NCI-H526 (cell line): ENCODE measurements around the gene EFHC1.
"Not testable (repeated sequence)": the region's sequence is repeated elsewhere in the genome, so short reads cannot be mapped to it uniquely, and the experiment has no call there.

ENCODE experiments used
- DNase-seq, 2 experiments: peaks; one replicate each; lab custom pipeline; 2025; lab: John Stamatoyannopoulos, UW

The EFHC1 gene, protein sequence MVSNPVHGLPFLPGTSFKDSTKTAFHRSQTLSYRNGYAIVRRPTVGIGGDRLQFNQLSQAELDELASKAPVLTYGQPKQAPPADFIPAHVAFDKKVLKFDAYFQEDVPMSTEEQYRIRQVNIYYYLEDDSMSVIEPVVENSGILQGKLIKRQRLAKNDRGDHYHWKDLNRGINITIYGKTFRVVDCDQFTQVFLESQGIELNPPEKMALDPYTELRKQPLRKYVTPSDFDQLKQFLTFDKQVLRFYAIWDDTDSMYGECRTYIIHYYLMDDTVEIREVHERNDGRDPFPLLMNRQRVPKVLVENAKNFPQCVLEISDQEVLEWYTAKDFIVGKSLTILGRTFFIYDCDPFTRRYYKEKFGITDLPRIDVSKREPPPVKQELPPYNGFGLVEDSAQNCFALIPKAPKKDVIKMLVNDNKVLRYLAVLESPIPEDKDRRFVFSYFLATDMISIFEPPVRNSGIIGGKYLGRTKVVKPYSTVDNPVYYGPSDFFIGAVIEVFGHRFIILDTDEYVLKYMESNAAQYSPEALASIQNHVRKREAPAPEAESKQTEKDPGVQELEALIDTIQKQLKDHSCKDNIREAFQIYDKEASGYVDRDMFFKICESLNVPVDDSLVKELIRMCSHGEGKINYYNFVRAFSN

DNA sequence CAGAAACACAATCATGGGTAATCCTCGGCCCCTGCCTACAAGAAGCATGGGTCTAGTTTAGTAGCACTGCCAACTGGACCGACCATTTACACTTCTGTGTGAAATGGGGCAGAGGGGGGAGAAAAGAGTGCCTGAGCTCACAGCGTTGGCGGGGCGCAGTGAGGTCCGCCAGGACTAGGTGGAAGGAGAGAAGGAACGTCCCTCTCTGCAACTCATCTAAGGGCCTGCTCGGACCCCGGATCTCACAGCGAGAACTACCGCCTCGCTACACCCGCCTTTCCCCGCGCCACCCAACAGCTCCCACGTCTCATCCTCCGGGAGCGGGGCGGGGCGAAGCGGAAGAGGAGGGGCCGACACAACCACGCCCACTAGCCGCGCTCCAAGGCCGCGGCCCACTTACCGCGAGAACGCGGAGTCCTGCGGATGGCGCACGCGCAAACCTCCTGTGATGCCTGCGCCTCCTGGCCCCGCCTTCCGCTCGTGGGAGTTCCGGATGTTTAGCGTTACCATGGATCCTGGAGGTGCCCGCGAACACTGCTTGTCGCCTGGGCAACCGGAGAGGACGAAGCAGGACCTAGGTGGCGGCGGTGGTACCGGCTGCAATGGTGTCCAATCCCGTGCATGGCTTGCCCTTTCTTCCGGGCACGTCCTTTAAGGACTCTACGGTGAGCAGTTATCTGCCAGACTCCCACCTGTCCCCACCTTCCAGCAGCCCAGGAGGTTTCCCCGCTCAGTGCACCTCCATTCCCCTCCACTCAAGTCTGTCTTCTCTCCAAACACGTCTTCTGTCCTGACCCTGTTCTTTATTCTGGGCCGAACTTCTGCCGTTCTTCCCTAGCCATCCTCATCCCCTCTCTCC is at the start of gene EFHC1:
TSS of gene EFHC1 (plus strand) at position 534 of the 859 bp plus-strand sequence. CDS start at position 603, 69 bp downstream.
- peak; percentile 95 to 99 for DNase-seq

DNA sequence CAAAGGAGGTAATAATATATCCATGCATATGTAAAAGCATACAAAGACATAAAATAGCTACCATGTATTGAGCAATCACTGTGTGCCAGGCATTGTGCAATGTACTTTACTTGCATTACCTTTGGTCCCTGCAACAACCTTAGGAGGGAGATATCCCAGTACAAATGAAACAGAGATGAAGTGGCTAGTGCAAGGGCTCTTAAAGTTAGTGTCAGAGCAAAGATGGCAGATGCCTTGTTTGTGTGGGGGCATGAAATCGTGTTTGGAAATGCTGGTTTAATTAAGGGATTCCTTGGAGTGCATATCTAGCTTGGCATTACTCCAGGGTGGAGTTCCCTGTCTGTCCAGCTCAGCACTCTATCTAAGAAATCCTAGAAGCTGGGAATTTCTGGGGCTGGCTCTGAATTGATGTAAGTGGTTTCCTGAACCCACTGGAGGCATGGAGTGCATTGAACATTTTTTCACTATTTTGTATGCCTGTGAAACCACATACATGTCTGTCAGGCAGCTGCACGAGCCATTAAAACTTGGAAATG is 48.4 kb upstream of the EFHC1 start:
- no peak for DNase-seq

GRCh38 chr6:52373151-52373690 is 46.9 kb upstream of the EFHC1 start:
- DNase-seq, result no peak

- no peak for DNase-seq
These were observed 45.9 kb upstream of the EFHC1 start for GRCh38 chr6:52374247-52374646.

- DNase-seq, result no peak
These were observed 44.2 kb upstream of the EFHC1 start for GRCh38 chr6:52375780-52376556.

- no peak for DNase-seq
These were observed 43.4 kb upstream of the EFHC1 start for GRCh38 chr6:52376763-52377162.

- DNase-seq, result no peak
These were observed 42.5 kb upstream of the EFHC1 start for GRCh38 chr6:52377538-52378221.

DNA sequence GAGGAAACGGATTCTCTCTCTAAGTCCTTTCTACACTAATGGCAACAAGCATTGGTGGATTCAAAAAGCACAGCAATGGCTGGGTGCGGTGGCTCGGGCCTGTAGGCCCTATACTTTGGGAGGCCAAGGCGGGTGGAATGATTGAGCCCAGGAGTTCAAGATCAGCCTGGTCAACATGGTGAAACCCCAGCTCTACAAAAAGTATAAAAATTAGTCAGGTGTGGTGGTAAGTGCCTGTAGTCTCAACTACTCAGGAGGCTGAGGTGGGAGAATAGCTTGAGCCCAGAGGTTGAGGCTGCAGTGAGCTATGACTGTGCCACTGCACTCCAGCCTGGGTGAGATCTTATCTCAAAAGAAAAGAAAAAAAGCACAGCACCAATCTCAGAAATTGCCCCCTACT is 38.9 kb upstream of the EFHC1 start:
- no peak for DNase-seq

- no peak for DNase-seq
These were observed 35.9 kb upstream of the EFHC1 start for GRCh38 chr6:52384145-52384766.

GRCh38 chr6:52385074-52385473 is 35.1 kb upstream of the EFHC1 start:
- DNase-seq, result no peak

- not testable (repeated sequence) for DNase-seq
These were observed 32.0 kb upstream of the EFHC1 start for GRCh38 chr6:52388119-52388518.

GRCh38 chr6:52388790-52389189 is 31.4 kb upstream of the EFHC1 start:
- DNase-seq, result no peak

- DNase-seq, result no peak
These were observed 30.9 kb upstream of the EFHC1 start for GRCh38 chr6:52389264-52389625.

GRCh38 chr6:52389626-52390360 is 30.3 kb upstream of the EFHC1 start:
- peak; percentile 3 to 6 for DNase-seq

- no peak for DNase-seq
These were observed 29.8 kb upstream of the EFHC1 start for GRCh38 chr6:52390361-52390727.

DNA sequence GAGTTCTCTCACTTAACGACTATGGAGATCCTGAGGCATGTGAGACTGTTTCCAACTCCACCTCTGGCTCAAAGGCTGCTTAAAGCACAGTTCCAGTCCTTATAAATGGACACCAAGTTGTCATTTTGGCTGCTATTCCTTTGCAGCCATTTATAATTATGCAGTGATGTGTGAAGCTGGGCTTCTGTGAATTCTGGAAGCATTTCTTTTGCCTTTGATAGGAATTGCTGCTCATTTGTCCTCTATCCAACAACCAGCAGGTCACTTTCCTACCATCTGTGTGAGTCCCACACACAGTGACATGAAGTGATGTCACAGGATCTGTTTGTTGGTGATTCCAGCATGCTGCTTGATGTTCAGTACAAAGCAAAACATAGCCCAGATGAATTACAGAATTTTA is 28.5 kb upstream of the EFHC1 start:
- no peak for DNase-seq

GRCh38 chr6:52392944-52393343 is 27.2 kb upstream of the EFHC1 start:
- DNase-seq, result no peak

DNA sequence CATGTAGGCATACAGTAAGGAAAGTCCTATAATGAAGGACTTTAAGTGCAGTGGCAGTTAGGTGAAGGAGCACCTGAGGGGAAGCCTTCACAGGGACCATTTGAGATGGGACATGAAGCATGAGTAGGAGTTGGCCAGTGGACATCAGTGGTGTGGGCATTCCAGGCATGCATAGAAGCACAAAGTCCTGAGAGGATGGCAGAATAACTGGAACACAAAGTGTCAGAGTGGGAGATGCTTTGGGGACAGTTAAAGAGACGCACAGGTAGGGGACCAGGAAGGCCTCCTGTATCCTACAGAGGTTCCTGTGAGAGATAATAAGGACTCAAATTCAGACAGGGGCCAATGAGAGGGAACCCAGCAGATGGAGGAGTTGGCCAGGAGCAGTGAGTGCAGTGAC is 26.4 kb upstream of the EFHC1 start:
- DNase-seq, result no peak

- DNase-seq, result no peak
These were observed 25.9 kb upstream of the EFHC1 start for GRCh38 chr6:52394251-52394666.

DNA sequence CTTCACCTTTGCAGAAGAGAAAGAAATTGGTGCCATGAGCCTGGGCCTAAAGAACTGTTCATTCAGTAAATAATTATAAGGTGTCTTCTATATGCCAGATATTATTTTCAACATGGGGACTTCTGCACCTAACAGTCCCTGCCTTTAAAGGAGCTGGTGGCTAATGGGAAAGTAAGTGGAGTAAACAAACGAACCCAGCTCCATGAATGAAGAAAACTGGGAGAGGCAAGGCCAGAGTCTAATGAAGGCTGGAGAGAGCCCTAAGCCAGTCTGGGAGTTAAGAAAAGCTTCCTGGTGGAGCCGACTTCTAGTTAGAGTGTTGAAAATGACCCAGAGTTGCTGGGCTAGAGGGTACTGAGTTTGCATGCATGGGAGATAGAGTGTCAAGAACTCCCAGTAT is 24.2 kb upstream of the EFHC1 start:
- DNase-seq, result peak in 1 of 2 experiments; percentile 8
